Muscle of arm (tissue), 12 donors: ENCODE results near the gene IFT80. TPM values are rescaled to one million over a fixed set of nuclear protein-coding genes. Genes with fewer than 3 reads are reported as not detected.
"Not testable (repeated sequence)": the region's sequence is repeated elsewhere in the genome, so short reads cannot be mapped to it uniquely, and the experiment has no call there.

Experiments used
- DNase-seq: peaks from one replicate; pipeline ENCODE4 v3.0.0-alpha.2; 2013
- polyA plus RNA-seq, 12 donors: library from polyadenylated mRNA; unstranded; fragments of 120-200 nt; gene quantifications; one replicate each; pipeline ENCODE4 v1.2.1, GENCODE V29; 2013; ENCODE audit not compliant: insufficient read length in 12 of 12

Gene IFT80
- polyA plus RNA-seq, 12 donors = 17.0 to 41.0 (median 27.4) TPM; not detected in 1

- no peak for DNase-seq
These were observed 112.8 kb downstream of the IFT80 start for GRCh38 chr3:160286231-160286630.

- no peak for DNase-seq
These were observed 118.2 kb downstream of the IFT80 start for GRCh38 chr3:160280836-160281235.

GRCh38 chr3:160279657-160280056 lies 119.4 kb downstream of the IFT80 start:
- no peak for DNase-seq

- no peak for DNase-seq
These were observed 120.8 kb downstream of the IFT80 start for GRCh38 chr3:160278210-160278609.

GRCh38 chr3:160265088-160265487 lies 133.9 kb downstream of the IFT80 start:
- no peak for DNase-seq

- DNase-seq = no peak
These were observed 138.3 kb downstream of the IFT80 start for GRCh38 chr3:160260587-160261270.

- DNase-seq = no peak
These were observed 139.4 kb downstream of the IFT80 start for GRCh38 chr3:160259589-160259988.

GRCh38 chr3:160257606-160258005 lies 141.4 kb downstream of the IFT80 start:
- no peak for DNase-seq

- DNase-seq = no peak
These were observed 145.7 kb downstream of the IFT80 start for GRCh38 chr3:160253298-160253697.

- no peak for DNase-seq
These were observed 151.3 kb downstream of the IFT80 start for GRCh38 chr3:160247766-160248165.

- no peak for DNase-seq
These were observed 153.7 kb downstream of the IFT80 start for GRCh38 chr3:160245261-160245800.

GRCh38 chr3:160240719-160241118 lies 158.3 kb downstream of the IFT80 start:
- not testable (repeated sequence) for DNase-seq

- no peak for DNase-seq
These were observed 167.0 kb downstream of the IFT80 start for GRCh38 chr3:160232014-160232413.

- DNase-seq = no peak
These were observed 171.6 kb downstream of the IFT80 start for GRCh38 chr3:160227419-160227818.

GRCh38 chr3:160226026-160226907 lies 172.8 kb downstream of the IFT80 start:
- DNase-seq = no peak

GRCh38 chr3:160225176-160226025 lies 173.6 kb downstream of the IFT80 start, which contains the start of gene C3orf80:
Gene C3orf80, plus strand, starts transcription at chr3:160225422. Its CDS starts 214 bp downstream, at chr3:160225636.
- DNase-seq = peak; percentile 25

GRCh38 chr3:160224811-160225175 lies 174.2 kb downstream of the IFT80 start:
- no peak for DNase-seq

- no peak for DNase-seq
These were observed 174.8 kb downstream of the IFT80 start for GRCh38 chr3:160224256-160224655.

GRCh38 chr3:160221019-160221418 lies 178.0 kb downstream of the IFT80 start:
- no peak for DNase-seq

- no peak for DNase-seq
These were observed 179.0 kb downstream of the IFT80 start for GRCh38 chr3:160220038-160220437.

- no peak for DNase-seq
These were observed 180.9 kb downstream of the IFT80 start for GRCh38 chr3:160218136-160218535.

GRCh38 chr3:160217675-160218074 lies 181.3 kb downstream of the IFT80 start:
- DNase-seq = no peak
